ENCODE measurements around the gene OGDHL. TPM values are rescaled to one million over a fixed set of nuclear protein-coding genes. Genes with fewer than 3 reads are reported as not detected.

The OGDHL gene
- total RNA-seq, 1 experiment from 2014 or later: 1.3 TPM

GRCh38 chr10:49688920-49689319 lies 73.2 kb downstream of the OGDHL start:
- TF ChIP-seq CTCF (IDR thresholded peaks at IDR 0.05): no peak
- no peak for TF ChIP-seq POLR2AphosphoS5 (IDR thresholded peaks at IDR 0.05; ENCODE audit: low read depth, low read length)
- no peak for TF ChIP-seq REST (IDR thresholded peaks at IDR 0.05; ENCODE audit: insufficient read depth in 1 of 2, low read depth in 2 of 2, low read length in 1 of 2)
- TF ChIP-seq SIN3A (IDR thresholded peaks at IDR 0.05; ENCODE audit: borderline replicate concordance, insufficient read depth, low read depth, low read length): no peak
- no peak for TF ChIP-seq TCF7L2 (IDR thresholded peaks at IDR 0.05; ENCODE audit: low read depth, low read length)
- in situ Hi-C loops (cut with HindIII; ENCODE audit: low pct_unique_long_range_greater_than_20kb, low sequenced_read_pairs): no loop called here
- ATAC-seq (no peak), DNase-seq (ENCODE audit: low read depth, low spot score) (no peak)
- intact Hi-C loops (cut with micrococcal nuclease; ENCODE audit: unreplicated experiment): no loop called here
- Histone ChIP-seq H3K9me3 (ENCODE audit: control insufficient read depth, insufficient read depth, low read depth, low read length) (no peaks in the 10 kb centered on the region), H3K27me3 (ENCODE audit: control insufficient read depth, insufficient read depth, low read length) (peaks cover 12% of the 10 kb centered on the region), H3K27ac (ENCODE audit: low read length) (no peak overlapping the region), H3K36me3 (ENCODE audit: control insufficient read depth, insufficient read depth, low read length) (no peaks in the 10 kb centered on the region), H3K4me3 (ENCODE audit: low read depth in 2 of 2, low read length in 2 of 2) (no peak overlapping the region), H3K4me1 (ENCODE audit: control insufficient read depth, insufficient read depth, low read length) (no peaks in the 10 kb centered on the region)
- ChIA-PET POLR2A (no interaction called here), CTCF (no interaction called here)
- no TSS peak for BruUV-seq (replicated peaks)

- no TSS peak for BruUV-seq (replicated peaks)
- TF ChIP-seq CTCF (IDR thresholded peaks at IDR 0.05) (no peak), REST (IDR thresholded peaks at IDR 0.05; ENCODE audit: insufficient read depth in 1 of 2, low read depth in 2 of 2, low read length in 1 of 2) (no peak), POLR2AphosphoS5 (IDR thresholded peaks at IDR 0.05; ENCODE audit: low read depth, low read length) (no peak)
- ATAC-seq (no peak), DNase-seq (ENCODE audit: low read depth, low spot score) (no peak)
- POLR2A ChIA-PET: no interaction called here
- H3K4me1 ChIP-seq (ENCODE audit: control insufficient read depth, insufficient read depth, low read length): no peaks in the 10 kb centered on the region
- intact Hi-C loops (cut with micrococcal nuclease; ENCODE audit: unreplicated experiment) (no loop called here), in situ Hi-C loops (cut with HindIII; ENCODE audit: low pct_unique_long_range_greater_than_20kb, low sequenced_read_pairs) (no loop called here)
- no peak overlapping the region for H3K4me3 ChIP-seq (ENCODE audit: low read depth in 2 of 2, low read length in 2 of 2)
- H3K36me3 ChIP-seq (ENCODE audit: control insufficient read depth, insufficient read depth, low read length): no peaks in the 10 kb centered on the region
- no peaks in the 10 kb centered on the region for H3K9me3 ChIP-seq (ENCODE audit: control insufficient read depth, insufficient read depth, low read depth, low read length)
- CTCF ChIA-PET: no interaction called here
- peaks cover 11% of the 10 kb centered on the region for H3K27me3 ChIP-seq (ENCODE audit: control insufficient read depth, insufficient read depth, low read length)
- H3K27ac ChIP-seq (ENCODE audit: low read length): no peak overlapping the region
These were observed 73.8 kb downstream of the OGDHL start for GRCh38 chr10:49688261-49688846.
